Right lobe of liver (tissue), 4 donors: Measurements from ENCODE around the gene TMED4.

Experiments
- CTCF ChIP-seq, 4 donors: fragments of 200-600 bp in 3 of 4; fragments of 450-650 bp in 1 of 4; IDR thresholded peaks; one replicate each; pipeline versions ENCODE4 v1.5.1 to v1.8.0; 2016 to 2022; ENCODE audit warnings: antibody characterized with exemption in 4 of 4, mild to moderate bottlenecking in 2 of 4
- POLR2A ChIP-seq: fragments of 450-650 bp; IDR thresholded peaks from one replicate; pipeline ENCODE4 v1.6.1; 2017; ENCODE audit warnings: antibody characterized with exemption, mild to moderate bottlenecking
- donor health status: DM: no; HTN: no; CAD: no.
- donor health status: DM: no; HTN: no; CAD: no.
- donor health status: DM: no; HTN: yes; CAD: no.

GRCh38 chr7:44622342-44623151 is 40.5 kb upstream of the TMED4 start:
- no peak for TF ChIP-seq CTCF (IDR thresholded peaks at IDR 0.05)
- TF ChIP-seq POLR2A, result no peak
